H1 (cell line): ENCODE measurements around the gene FAM186B. TPM values are rescaled to one million over a fixed set of nuclear protein-coding genes. Genes with fewer than 3 reads are reported as not detected.

Experiments
- ATF3 ChIP-seq: IDR thresholded peaks from 2 replicates; pipeline ENCODE4 v1.6.1; 2011; ENCODE audit warnings: low read depth, mild to moderate bottlenecking, low read length; ENCODE audit not compliant: insufficient read depth
- FOSL1 ChIP-seq: IDR thresholded peaks from 2 replicates; pipeline ENCODE4 v1.6.1; 2011; ENCODE audit warnings: mild to moderate bottlenecking, low read depth, low read length, moderate library complexity; ENCODE audit not compliant: insufficient read depth
- GABPA ChIP-seq: IDR thresholded peaks from 2 replicates; pipeline ENCODE4 v1.6.1; 2011; ENCODE audit warnings: mild to moderate bottlenecking, low read length, moderate library complexity, borderline replicate concordance; ENCODE audit not compliant: insufficient read depth
- HDAC2 ChIP-seq, 2 experiments: fragments of 300-600 bp in 1 of 2; sonication (generic) in 1 of 2; IDR thresholded peaks; 2 replicates each; pipeline ENCODE4 v1.6.1; 2011 to 2012; ENCODE audit warnings: low read depth in 2 of 2, low read length in 2 of 2, mild to moderate bottlenecking in 2 of 2, moderate library complexity in 2 of 2, borderline replicate concordance in 1 of 2, inconsistent platforms in 1 of 2
- HDAC6 ChIP-seq: IDR thresholded peaks from one replicate; pipeline ENCODE4 v1.7.1; 2012; ENCODE audit warnings: low read depth, mild to moderate bottlenecking, inconsistent platforms, low read length, moderate library complexity
- POLR2AphosphoS5 ChIP-seq: IDR thresholded peaks from 2 replicates; pipeline ENCODE4 v1.6.1; 2011; ENCODE audit warnings: low read depth, low read length
- polyA plus RNA-seq, 7 experiments: library from polyadenylated mRNA; depleted of rRNA in 3 of 7; stranded (reverse) in 5 of 7; unstranded in 2 of 7; fragments of >200 nt in 5 of 7; fragments of 200-250 nt in 2 of 7; gene quantifications; 1 replicate in 5 of 7; 2 replicates in 1 of 7; 4 replicates in 1 of 7; pipeline versions ENCODE4 v1.2.1 to v1.2.3, GENCODE V29; 2011 to 2013; ENCODE audit warnings: missing spikeins in 2 of 7, mixed read lengths in 2 of 7
- total RNA-seq: library from RNA; stranded (reverse); fragmentation: NEBNext Ultra II Directional; extraction: Animal tissue kit (Norgen Biotek cat#: 25700); gene quantifications from 2 replicates; pipeline ENCODE4 v1.2.1, GENCODE V29; 2021

FAM186B gene
- total and polyA plus RNA-seq, 2 of the 8 experiments (the other 6 are each of a cell fraction or from before 2014, with no cell fraction given), result 0.12 to 0.73 TPM

GRCh38 chr12:49635656-49636055 is 30.2 kb upstream of the FAM186B start (continued):
- TF ChIP-seq HDAC2 (IDR thresholded peaks at IDR 0.05; ENCODE audit: borderline replicate concordance in 1 of 2, low read depth in 2 of 2, low read length in 2 of 2) (no peak), FOSL1 (no peak), HDAC6 (no peak), POLR2AphosphoS5 (no peak; the same call in 1 of the 2 replicates), GABPA (no peak), ATF3 (no peak)
